Stimulated activated CD8-positive, alpha-beta memory T cell treated with anti-CD3 and anti-CD28 coated beads, Interleukin-7, amount 100 ng/mL, for 48 hours (primary cell): ENCODE measurements around the gene PTPRK.

Experiments
- DNase-seq, 2 donors: peaks; one replicate each; pipeline ENCODE4 v3.0.0-alpha.2; 2020; ENCODE audit warnings: low read depth in 1 of 2; ENCODE audit errors: extremely low read depth in 1 of 2

The PTPRK gene

DNA sequence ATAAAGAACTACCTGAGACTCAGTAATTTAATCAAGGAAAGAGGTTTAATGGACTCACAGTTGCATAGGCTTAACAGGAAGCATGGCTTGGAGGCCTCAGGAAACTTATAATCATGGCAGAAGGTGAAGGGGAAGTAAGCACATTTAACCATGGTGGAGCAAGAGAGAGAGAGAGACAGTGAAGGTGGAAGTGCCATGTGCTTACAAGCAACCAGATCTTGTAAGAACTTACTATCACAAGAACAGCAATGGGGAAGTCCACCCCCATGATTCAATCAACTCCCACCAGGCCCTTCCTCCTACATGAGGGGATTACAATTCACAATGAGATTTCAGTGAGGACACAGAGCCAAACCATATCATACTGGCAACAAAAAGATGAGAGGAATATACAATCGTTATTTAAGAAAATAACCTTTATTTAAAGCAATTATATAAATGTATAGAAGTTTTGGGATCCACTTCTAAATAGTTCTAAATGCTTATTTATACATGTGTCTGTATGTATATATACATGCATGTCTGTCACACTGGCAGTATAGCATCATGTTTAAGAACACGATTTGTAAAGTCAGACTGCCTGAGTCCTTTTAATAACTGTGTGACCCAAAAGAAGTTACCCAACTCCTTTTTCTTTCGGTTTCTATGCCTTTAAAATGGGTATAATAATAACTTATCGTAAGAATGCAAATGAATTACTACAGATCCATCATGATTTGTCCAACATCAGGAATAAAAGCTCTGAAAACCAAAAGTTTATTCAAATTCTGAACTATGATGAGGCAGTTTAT is 363.9 kb downstream of the PTPRK start:
- DNase-seq = no peak

- DNase-seq = no peak
Observed at GRCh38 chr6:128155826-128156225, 364.6 kb downstream of the PTPRK start.

- DNase-seq = no peak
Observed at GRCh38 chr6:128152551-128152950, 367.8 kb downstream of the PTPRK start.

DNA sequence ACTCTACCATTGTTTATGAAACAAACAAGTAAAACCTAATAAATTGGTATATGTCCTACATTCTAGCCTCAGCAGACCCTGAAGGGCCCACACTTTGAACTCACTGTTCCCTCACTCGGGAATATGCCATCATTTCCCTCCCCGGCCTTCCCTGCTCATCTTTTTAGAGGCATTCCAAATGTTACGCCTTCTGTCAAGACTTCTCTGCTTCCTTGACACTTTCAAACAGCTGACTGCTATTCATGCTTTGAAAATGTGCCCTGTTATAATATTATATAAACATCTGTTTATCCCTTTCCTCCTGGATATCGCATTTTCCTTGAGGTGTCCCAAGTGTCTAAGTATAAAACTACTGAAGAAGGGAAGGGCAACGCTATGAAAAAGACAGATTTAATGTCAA is 370.0 kb downstream of the PTPRK start:
- DNase-seq = no peak

GRCh38 chr6:128149796-128150195 is 370.6 kb downstream of the PTPRK start:
- no peak for DNase-seq

- DNase-seq = no peak
Observed at GRCh38 chr6:128144320-128144719, 376.1 kb downstream of the PTPRK start.

- no peak for DNase-seq
Observed at GRCh38 chr6:128141932-128142331, 378.5 kb downstream of the PTPRK start.

GRCh38 chr6:128139519-128139918 is 380.9 kb downstream of the PTPRK start:
- DNase-seq = no peak

DNA sequence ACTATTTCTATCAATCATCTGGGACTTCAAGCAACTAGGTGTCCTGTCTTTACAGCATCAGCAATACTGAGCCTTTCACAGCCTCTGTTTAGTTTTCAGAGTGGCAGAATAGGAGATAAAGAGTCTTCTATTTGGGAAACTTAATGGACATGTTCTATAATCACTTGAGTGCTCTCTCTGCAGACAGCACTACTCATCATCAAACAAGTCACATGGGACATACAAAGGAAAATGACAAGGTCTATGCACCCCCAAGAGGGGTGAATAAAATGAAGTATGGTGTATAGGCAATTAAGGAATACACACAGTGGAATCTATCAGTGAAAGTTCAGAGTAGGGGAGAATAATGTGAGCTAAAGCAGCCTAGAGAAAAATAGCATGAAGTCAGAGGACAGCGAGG is 381.7 kb downstream of the PTPRK start:
- no peak for DNase-seq

GRCh38 chr6:128135325-128135724 is 385.1 kb downstream of the PTPRK start:
- DNase-seq = no peak

DNA sequence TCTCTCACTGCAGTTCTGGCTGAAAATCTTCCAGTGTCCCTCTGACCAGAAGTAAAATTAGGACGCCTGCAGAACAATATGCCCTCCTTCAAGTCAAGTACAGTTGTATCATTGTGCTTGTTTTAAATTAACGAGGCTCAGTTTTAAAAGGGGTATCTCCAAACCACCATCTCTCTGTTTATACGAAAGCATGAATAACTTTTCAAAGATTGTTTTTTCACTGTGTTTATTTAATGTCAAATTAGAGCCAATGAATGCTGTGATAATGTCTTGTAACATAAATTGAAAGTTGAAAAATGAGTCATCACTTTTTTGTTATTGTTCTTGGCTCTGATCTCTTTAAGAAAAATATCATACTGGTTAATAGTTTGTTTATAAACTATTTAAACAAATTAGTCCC is 388.8 kb downstream of the PTPRK start:
- no peak for DNase-seq

DNA sequence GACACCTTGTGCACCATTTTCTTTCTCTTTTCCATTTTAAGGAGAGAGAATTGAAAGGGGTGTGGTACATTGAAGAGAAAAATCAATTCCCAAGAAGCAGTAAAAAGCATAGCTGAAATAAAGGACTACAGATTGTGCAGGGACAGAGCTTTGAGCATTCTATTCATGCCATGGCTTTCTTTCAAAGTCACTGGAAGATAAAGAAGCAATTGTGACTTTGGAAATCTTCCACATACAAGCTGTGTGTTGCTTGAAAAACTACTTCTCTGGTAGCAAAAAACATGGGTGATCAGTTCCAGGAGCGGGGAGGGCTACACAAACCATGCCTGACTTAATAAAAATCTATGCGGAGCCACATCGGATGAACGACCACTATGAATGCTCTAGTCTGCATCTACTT is 389.4 kb downstream of the PTPRK start:
- no peak for DNase-seq

DNA sequence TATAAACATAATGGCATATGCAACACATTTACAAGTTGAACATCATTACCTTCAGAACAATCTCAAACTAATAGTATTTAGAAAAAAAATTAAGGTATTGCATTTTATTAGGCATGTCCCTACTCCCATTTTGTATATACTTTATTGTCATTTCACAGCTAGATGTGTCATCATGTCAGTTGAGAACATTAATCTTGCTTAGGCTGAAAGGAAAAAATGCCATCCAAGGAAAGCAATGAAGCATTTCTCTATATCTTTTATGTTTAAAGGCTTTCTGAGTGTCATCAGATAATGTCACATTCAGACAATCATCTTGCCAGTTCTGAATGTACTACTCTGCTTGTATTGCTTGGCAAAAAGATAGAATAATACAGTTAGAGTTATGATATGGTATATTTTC is 390.7 kb downstream of the PTPRK start:
- DNase-seq = no peak

DNA sequence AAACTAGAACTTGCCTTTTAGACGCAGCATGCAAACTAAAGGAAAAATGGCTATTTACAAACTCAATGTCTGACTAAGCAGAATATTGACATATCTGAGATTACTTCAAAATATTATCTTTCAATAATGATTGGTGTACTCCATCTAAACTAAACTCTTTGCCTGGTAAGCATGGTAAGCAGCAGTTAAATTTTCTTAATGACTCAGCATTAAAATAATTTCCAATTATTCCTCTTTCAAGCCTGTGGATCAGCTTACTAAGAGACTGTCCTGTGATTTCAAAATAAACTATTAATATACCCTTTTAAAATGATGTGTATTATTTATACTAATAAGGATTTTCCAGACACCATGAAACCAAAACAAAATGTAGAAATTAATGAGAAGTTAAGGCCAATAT is 392.7 kb downstream of the PTPRK start:
- DNase-seq = no peak

- DNase-seq = no peak
Observed at GRCh38 chr6:128124713-128125112, 395.7 kb downstream of the PTPRK start.

DNA sequence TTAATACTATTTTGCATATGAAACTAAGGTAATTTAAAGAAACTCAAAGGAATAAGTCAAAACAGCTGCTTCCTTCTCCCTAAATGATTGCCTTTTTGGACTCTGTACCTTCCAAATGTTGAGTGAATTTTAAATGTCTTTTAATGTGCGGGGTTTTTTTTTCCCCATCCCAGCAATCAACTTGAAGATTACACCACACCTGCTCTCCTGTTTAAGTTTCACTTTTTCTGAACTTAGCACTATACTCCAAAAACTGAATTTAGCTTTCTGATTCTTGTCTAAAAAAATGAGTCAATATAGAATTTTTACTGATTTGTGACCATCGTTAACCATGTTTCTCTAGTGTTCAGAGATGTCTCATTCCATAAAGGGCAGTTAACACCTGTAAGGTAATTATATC is 398.8 kb downstream of the PTPRK start:
- no peak for DNase-seq

GRCh38 chr6:128121190-128121589 is 399.2 kb downstream of the PTPRK start:
- no peak for DNase-seq

DNA sequence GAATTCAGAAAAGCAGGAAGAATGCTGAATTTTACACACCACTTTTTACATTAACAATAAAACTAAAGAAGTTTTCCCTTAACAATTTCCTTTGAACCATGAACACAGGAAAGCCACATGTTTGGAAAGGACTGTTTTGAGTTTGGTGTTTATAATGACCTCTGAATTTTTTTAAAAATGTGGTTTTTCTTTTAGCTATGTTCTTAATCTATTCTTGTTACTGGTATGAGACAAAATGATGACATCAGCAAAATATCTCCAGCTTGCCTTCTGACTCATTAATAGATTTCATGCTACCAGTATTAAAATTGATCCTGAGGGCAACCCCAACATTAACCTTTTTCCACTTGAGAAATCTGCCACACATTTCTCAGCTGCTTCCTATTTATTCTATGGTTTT is 402.0 kb downstream of the PTPRK start:
- no peak for DNase-seq

DNA sequence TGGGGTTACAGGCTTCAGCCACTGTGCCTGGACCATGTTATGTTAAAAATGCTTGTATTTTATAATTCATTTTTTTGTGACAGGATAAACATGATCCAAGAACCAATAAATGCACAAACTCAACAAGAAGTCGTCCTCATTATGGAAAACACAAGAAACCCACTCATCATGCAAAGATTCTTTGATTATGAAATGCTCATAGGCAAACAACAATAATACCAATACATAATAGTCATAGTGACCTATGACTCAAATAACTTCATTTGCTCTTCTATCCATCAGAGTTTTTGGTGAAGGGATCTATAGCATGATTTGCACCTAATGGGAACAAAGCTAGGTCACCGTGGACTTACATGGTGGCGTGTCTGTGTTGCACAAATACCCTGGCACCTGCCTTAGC is 402.5 kb downstream of the PTPRK start:
- DNase-seq = no peak

GRCh38 chr6:128114164-128114563 is 406.2 kb downstream of the PTPRK start:
- DNase-seq = no peak

DNA sequence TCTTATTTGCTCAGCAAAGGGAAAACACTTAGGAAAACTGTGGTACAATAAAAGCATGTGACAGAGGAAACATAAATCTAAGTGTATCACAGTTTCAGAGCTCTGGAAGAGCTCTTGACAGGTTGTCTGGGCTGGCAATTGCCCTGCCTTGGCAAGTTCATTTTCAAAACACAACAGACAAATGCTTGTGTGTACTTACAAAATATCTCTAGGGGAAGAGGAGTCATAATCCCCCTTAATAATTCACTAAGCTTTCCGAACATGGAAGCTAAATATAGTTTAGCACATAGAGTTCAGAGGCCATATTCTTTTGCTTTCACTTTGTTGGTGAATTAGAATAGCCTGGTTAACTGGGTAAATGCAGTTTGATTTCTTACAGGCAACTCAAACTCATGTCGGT is 407.9 kb downstream of the PTPRK start:
- DNase-seq = no peak

- no peak for DNase-seq
Observed at GRCh38 chr6:128111096-128111495, 409.3 kb downstream of the PTPRK start.

DNA sequence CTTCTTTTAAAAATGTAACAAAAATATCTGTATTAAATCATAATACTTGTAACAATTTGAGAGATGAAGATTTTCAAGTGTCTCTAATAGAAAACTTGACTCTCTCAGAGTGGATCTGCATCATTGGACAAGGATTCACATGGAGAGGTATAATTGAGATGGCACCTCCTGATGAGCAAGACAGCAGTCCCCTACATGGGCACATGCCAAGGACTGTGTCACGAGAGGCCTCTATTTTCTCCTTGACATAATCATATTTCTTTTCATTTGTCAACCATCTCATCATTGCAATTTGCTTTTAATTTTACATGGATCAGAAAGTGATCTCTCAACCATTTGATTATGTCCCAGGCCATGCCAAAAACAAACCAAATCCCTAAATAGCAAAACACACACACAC is 412.7 kb downstream of the PTPRK start:
- no peak for DNase-seq
